GM10248 (cell line): ENCODE results near the gene ZNF385B.

Experiments used
- CTCF ChIA-PET: fragments of 300-600 bp; sonication (Branson Sonifier 250); formaldehyde crosslinking; extraction: SDS; loops from one replicate; lab custom pipeline; 2021; ENCODE audit warnings: antibody characterized with exemption; lab: Yijun Ruan, JAX
- POLR2A ChIA-PET: fragments of 350-650 bp; sonication (Branson Sonifier 250); formaldehyde crosslinking; extraction: SDS; loops from one replicate; lab custom pipeline; 2020; ENCODE audit warnings: antibody characterized with exemption; lab: Yijun Ruan, JAX
- DNase-seq: peaks from one replicate; pipeline ENCODE4 v3.0.0; 2012; ENCODE audit errors: extremely low spot score
- TF ChIP-seq, protein P1 (sequence below): IDR thresholded peaks from 2 replicates; pipeline ENCODE4 v1.5.1; 2012; ENCODE audit warnings: mild to moderate bottlenecking, low read depth; ENCODE audit errors: extremely low read depth, missing control alignments, control extremely low read depth

Gene ZNF385B

DNA sequence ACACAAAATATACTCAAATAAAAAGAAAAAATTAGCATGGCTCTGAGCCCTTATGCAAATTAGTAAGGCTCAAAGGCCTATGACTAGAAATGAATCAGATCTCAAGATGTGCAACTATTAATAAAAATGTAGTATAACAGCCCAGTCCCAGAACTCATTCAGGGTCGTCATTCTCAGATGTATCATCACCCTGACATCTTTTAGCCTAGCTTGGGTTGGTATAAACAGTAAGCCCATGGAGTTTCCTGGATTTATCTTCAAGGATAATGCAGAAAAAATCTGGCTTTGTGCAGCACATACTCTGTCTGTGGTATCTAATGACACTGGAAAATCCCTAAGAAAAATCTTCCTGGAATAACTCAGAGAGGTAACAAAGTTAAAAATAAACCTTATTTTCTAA lies 239.3 kb downstream of the ZNF385B start:
- CTCF ChIA-PET = interaction anchor here (1.7 to 2.3 kb wide), 2 partner anchors 14 to 46 kb away, joined by 5 to 6 read pairs; no protein-coding TSS in a partner anchor
- POLR2A ChIA-PET = no interaction called here
- no peak for DNase-seq
- TF ChIP-seq, protein P1, sequence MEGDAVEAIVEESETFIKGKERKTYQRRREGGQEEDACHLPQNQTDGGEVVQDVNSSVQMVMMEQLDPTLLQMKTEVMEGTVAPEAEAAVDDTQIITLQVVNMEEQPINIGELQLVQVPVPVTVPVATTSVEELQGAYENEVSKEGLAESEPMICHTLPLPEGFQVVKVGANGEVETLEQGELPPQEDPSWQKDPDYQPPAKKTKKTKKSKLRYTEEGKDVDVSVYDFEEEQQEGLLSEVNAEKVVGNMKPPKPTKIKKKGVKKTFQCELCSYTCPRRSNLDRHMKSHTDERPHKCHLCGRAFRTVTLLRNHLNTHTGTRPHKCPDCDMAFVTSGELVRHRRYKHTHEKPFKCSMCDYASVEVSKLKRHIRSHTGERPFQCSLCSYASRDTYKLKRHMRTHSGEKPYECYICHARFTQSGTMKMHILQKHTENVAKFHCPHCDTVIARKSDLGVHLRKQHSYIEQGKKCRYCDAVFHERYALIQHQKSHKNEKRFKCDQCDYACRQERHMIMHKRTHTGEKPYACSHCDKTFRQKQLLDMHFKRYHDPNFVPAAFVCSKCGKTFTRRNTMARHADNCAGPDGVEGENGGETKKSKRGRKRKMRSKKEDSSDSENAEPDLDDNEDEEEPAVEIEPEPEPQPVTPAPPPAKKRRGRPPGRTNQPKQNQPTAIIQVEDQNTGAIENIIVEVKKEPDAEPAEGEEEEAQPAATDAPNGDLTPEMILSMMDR = no peak

DNA sequence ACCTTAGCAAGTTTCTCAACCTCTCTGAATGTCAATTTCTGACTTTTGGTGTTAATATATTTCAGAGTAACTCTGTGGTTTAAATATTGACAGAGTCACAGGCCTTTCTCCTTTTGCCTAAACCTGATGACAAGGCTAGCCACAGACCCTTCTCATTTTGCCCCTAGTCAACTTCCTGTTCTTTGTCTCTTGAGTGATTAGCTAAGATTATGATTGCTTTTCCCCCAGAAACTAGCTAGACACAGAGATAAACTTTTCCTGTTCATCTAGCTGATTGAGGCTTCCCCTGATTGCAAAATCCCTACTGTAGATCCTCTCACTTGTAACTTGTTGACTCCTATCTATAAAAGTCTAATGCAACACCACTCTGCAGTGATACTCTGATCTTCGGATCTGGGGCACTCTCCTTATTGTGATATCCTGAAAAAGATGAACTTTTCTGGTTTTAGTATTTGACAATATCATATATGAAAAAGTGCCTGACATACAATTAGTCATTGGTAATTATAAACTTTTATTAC lies 241.4 kb downstream of the ZNF385B start:
- no peak for DNase-seq
- TF ChIP-seq, protein P1 = no peak
- ChIA-PET CTCF (no interaction called here), POLR2A (no interaction called here)

DNA sequence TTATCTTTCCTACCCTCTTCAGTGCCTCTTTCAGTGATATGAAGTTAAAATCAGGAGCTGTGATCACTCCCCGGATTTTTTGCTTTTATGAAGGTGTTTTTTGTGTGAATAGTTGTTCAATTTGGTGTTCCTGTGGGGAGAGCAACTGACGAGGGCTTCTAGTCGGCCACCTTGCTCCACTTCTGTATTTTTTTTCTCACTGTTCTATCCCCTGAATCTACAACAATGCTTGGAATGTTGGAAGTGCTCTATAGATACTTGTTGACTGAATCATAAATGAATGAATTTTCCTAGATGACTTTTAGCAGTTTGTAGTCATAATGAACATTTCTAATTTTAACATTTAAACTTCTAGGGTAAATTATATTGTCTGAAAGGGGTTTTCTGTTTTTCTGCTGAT lies 247.3 kb downstream of the ZNF385B start:
- TF ChIP-seq, protein P1 = no peak
- DNase-seq = no peak
- POLR2A ChIA-PET = no interaction called here
- CTCF ChIA-PET = interaction anchor here (2.0 kb wide), 1 partner anchor 12 kb away, joined by 4 read pairs; no protein-coding TSS in a partner anchor

DNA sequence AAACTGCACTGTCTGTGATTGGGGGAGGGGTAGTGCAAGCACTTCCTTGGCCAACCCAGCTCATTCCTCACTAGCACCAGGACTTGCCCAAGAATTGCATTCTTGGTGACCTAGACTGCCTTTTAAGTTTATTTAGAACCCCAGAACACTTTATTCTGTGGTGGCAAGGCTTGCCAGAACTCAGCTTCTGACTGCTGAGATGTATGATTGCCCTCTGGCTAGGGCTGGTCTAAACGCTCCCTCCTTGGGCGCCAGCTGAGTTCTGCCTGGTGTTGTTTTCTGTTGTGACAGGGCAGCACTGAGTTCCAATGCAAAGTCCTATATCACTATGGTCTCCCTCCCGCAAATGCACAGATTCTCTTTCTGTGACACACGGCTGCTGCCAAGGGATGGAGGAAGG lies 247.7 kb downstream of the ZNF385B start:
- CTCF ChIA-PET = interaction anchor here (1.1 to 2.0 kb wide), 2 partner anchors 11 to 23 kb away, joined by 3 to 4 read pairs; no protein-coding TSS in a partner anchor
- TF ChIP-seq, protein P1 = no peak

DNA sequence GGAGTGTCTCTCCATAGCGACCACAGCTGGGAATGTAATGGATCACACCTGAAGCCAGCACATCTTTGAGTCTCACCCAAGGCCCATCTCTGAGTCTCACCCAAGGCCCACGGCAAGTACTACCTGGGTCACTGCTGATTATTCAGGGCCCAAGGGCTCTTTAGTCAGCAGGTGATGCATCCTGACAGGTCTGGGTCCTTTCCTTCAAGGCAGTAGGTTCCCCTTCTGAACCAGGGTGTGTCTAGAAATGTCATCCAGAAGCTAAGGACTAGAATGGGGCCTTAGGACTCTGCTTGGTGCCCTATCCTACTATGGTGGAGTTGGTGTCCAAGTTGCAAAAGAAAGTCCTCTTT lies 248.1 kb downstream of the ZNF385B start:
- POLR2A ChIA-PET = no interaction called here
- TF ChIP-seq, protein P1 = no peak
- no peak for DNase-seq
- CTCF ChIA-PET = interaction anchor here (1.1 to 2.0 kb wide), 2 partner anchors 11 to 23 kb away, joined by 3 to 4 read pairs; no protein-coding TSS in a partner anchor

More for the DNA sequence above, 247.7 kb downstream of the ZNF385B start:
- POLR2A ChIA-PET = no interaction called here
- no peak for DNase-seq

DNA sequence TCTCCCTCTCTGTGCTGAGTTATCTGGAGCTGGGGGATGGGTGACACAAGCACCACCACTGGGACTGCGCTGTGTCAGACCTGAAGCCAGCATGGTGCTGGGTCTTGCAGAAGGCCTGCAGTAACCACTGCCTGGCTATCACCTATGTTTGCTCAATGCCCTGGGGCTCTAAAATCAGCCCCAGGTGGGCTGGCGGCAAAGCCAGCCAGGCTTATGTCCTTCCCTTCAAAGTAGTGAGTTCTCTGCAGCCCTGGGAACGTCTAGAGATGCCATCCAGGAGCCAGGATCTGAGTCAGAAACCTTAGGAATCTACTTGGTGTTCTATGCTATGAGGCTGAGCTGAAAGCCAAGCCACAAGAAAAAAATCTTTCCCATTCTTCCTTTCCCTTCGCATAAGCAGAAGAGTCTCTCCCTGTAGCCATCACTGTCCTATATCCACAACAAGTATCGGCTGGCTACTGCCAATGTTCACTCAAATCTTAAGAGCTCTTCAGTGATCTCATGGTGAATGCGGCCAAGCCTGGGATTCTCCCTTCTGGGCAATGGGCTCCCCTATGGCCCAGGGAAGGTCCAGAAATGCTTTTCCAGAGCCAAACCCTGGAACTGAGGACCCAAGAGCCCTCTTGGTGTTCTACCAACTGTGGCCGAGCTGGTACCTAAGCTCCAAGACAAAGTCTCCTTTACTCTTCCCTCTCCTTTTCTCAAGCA lies 248.7 kb downstream of the ZNF385B start:
- POLR2A ChIA-PET = no interaction called here
- CTCF ChIA-PET = interaction anchor here (1.1 to 2.0 kb wide), 2 partner anchors 10 to 24 kb away, joined by 3 to 4 read pairs; no protein-coding TSS in a partner anchor
- TF ChIP-seq, protein P1 = no peak

More for the DNA sequence above, 248.7 kb downstream of the ZNF385B start:
- no peak for DNase-seq
